Colonic mucosa (tissue), 4 donors: ENCODE results near the gene PCSK5. TPM values are rescaled to one million over a fixed set of nuclear protein-coding genes. Genes with fewer than 3 reads are reported as not detected.
A peak's percentile ranks its signal among the peaks of the same experiment; 100 is the strongest.
"Not testable (repeated sequence)": the region's sequence is repeated elsewhere in the genome, so short reads cannot be mapped to it uniquely, and the experiment has no call there.

Experiments
- DNase-seq: peaks from one replicate; pipeline ENCODE4 v3.0.0-alpha.2; 2020
- H3K27ac ChIP-seq: fragments of 200-600 bp; one replicate; pipeline ENCODE4 v1.8.0; 2021
- H3K27me3 ChIP-seq: fragments of 200-600 bp; one replicate; pipeline ENCODE4 v1.8.0; 2021
- H3K36me3 ChIP-seq: fragments of 200-600 bp; one replicate; pipeline ENCODE4 v1.8.0; 2021
- H3K4me1 ChIP-seq: fragments of 200-600 bp; one replicate; pipeline ENCODE4 v1.8.0; 2021; ENCODE audit warnings: mild to moderate bottlenecking
- H3K4me3 ChIP-seq: fragments of 200-600 bp; one replicate; pipeline ENCODE4 v1.8.0; 2021
- H3K9ac ChIP-seq, 2 donors: one replicate each; pipeline ENCODE4 v1.7.0; 2013; ENCODE audit warnings: control low read depth in 2 of 2, low read depth in 2 of 2, low read length in 2 of 2
- H3K9me3 ChIP-seq: fragments of 200-600 bp; one replicate; pipeline ENCODE4 v1.8.0; 2021
- intact Hi-C: fragments of 100-400 bp; cut with DNase I; formaldehyde crosslinking; loops from one replicate; pipeline ENCODE4 v1.14.1; 2022
- total RNA-seq, 2 donors: library from RNA; stranded (reverse); fragmentation: NEBNext Ultra II Directional in 1 of 2; extraction: Animal tissue kit (Norgen Biotek cat#: 25700) in 1 of 2; gene quantifications; one replicate each; pipeline ENCODE4 v1.2.1, GENCODE V29; 2021
- TF ChIP-seq, protein P1 (sequence below): fragments of 200-600 bp; IDR thresholded peaks from one replicate; pipeline ENCODE4 v1.8.0; 2022; ENCODE audit warnings: antibody characterized with exemption, mild to moderate bottlenecking
- donor health status: healthy.
- donor health status: DM: no; HTN: no; CAD: no.
- donor health status: DM: no; HTN: no; CAD: no.

Gene PCSK5
- total RNA-seq, 2 donors from 2014 or later, result 36.7 to 55.3 TPM

DNA sequence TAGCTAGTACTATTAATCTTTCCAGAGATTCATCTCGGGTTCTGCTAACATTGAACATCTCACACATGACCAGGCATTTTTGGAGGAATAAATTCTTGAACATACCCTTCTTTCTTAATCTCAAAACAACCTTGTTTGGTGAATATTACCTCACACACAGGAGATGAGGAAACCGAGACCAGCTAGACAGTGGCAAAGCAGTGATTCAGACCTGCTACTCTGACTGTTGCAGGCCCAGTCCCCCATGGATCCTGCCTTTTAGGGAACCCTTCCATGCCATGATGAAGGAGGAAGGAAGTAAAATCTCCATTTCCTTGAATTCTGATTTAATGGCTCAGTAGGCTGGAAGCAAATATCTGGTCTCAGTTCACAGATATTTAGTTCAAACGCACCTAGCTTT lies 2.6 kb downstream of the PCSK5 start:
- DNase-seq, result no peak
- Histone ChIP-seq H3K4me3 (peak overlapping the region; percentile 63), H3K9ac (peak overlapping the region in 1 of 2 donors; percentile 89), H3K27ac (no peak overlapping the region), H3K9me3 (no peaks in the 10 kb centered on the region), H3K27me3 (peaks cover 3% of the 10 kb centered on the region), H3K36me3 (no peaks in the 10 kb centered on the region), H3K4me1 (no peaks in the 10 kb centered on the region)
- TF ChIP-seq, protein P1, sequence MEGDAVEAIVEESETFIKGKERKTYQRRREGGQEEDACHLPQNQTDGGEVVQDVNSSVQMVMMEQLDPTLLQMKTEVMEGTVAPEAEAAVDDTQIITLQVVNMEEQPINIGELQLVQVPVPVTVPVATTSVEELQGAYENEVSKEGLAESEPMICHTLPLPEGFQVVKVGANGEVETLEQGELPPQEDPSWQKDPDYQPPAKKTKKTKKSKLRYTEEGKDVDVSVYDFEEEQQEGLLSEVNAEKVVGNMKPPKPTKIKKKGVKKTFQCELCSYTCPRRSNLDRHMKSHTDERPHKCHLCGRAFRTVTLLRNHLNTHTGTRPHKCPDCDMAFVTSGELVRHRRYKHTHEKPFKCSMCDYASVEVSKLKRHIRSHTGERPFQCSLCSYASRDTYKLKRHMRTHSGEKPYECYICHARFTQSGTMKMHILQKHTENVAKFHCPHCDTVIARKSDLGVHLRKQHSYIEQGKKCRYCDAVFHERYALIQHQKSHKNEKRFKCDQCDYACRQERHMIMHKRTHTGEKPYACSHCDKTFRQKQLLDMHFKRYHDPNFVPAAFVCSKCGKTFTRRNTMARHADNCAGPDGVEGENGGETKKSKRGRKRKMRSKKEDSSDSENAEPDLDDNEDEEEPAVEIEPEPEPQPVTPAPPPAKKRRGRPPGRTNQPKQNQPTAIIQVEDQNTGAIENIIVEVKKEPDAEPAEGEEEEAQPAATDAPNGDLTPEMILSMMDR, result no peak
- intact Hi-C loops, result loop anchor here (5.0 to 10.0 kb wide), 2 partner anchors 69 to 262 kb away; no protein-coding TSS in a partner anchor

DNA sequence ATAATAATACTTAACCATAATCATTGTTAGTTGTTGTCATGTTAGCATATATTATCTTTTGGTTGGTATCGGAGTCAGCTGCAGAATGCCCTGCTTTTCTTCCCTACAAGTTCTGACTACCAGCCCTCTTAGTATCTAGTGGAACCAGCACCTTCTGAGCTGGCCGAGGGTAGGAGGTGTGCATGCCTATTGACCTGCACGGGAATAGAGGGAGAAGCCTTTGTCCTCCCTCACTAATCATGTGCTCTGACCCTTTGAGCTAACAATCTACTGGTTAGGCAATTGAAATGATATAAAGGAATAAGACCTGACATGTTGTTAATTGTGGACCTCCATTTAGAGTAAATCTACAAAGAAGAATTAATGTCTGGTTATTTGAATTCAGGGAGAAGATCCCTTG lies 4.1 kb downstream of the PCSK5 start:
- no peak for DNase-seq
- Histone ChIP-seq H3K36me3 (no peaks in the 10 kb centered on the region), H3K4me3 (no peak overlapping the region), H3K9me3 (no peaks in the 10 kb centered on the region), H3K27me3 (peaks cover 4% of the 10 kb centered on the region), H3K27ac (no peak overlapping the region), H3K9ac (no peak overlapping the region), H3K4me1 (no peaks in the 10 kb centered on the region)
- TF ChIP-seq, protein P1, result no peak
- intact Hi-C loops, result loop anchor here (5.0 to 10.0 kb wide), 2 partner anchors 68 to 260 kb away; no protein-coding TSS in a partner anchor

DNA sequence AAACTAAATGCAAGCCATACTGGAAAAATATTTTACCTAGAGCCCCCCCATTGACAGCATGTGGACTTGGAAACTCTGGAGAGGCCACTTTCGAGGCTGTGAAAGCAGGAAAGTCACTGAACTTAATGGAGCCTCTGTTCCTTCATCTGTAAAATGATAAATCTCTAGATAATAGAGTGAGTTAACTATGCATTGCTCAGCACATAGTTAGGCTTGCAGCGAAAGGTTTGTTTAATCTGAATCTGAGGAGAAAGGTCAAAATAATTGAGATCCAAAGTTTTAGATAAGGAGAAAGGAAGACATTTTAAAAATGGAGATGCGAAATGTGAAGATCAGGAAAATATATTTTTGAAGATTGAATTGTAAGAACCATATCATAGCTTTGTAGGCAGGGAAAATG lies 4.6 kb downstream of the PCSK5 start:
- Histone ChIP-seq H3K4me3 (no peak overlapping the region), H3K36me3 (no peaks in the 10 kb centered on the region), H3K9me3 (no peaks in the 10 kb centered on the region), H3K9ac (no peak overlapping the region), H3K4me1 (no peaks in the 10 kb centered on the region), H3K27ac (no peak overlapping the region), H3K27me3 (peaks cover 4% of the 10 kb centered on the region)
- TF ChIP-seq, protein P1, result no peak
- intact Hi-C loops, result loop anchor here (10.0 kb wide), 1 partner anchor 260 kb away; no protein-coding TSS in a partner anchor
- no peak for DNase-seq

DNA sequence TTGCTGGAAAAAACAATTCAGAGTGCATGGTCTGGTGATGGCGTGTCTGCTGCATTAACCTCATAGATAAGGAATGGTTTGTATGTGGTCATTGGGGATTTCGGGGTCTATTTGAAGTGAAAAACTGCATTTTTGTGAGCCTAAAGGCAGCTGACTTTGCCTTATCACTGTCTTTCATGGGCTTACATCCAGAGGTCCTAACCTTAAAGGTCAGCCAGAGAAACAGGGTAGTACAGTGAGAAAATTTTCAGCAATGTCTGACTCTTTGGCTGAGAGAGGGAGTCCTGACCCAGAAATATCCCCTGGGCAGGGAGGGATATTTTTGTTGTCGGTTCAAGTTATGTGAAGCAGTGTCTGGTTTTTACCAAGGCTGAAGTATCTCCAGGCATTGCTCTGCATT lies 5.7 kb downstream of the PCSK5 start:
- no peaks in the 10 kb centered on the region for H3K4me1 ChIP-seq
- H3K4me3 ChIP-seq, result no peak overlapping the region
- TF ChIP-seq, protein P1, result no peak
- DNase-seq, result no peak
- peaks cover 4% of the 10 kb centered on the region for H3K27me3 ChIP-seq
- H3K36me3 ChIP-seq, result no peaks in the 10 kb centered on the region
- no peaks in the 10 kb centered on the region for H3K9me3 ChIP-seq
- no peak overlapping the region for H3K27ac ChIP-seq
- no peak overlapping the region for H3K9ac ChIP-seq
- intact Hi-C loops, result loop anchor here (10.0 kb wide), 1 partner anchor 259 kb away; no protein-coding TSS in a partner anchor

DNA sequence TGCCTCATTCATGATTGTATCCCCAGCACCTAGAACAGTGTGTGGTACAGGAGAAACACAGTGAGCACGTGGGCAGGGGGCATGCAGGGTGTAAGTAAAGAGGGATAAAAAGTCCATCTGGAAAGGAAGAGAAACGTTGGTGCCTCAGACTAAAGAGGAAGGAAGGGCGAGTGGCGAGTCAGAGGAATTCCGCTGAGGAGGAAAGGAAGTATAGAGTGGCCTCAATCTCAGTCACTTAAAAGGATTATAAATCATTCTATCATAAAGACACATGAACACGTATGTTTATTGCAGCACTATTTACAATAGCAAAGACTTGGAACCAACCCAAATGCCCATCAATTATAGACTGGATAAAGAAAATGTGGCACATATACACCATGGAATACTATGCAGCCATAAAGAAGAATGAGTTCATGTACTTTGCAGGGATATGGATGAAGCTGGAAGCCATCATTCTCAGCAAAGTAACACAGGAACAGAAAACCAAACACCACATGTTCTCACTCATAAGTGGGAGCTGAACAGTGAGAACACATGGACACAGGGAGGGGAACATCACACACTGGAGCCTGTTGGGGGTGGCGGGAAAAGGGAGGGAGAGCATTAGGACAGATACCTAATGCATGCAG lies 10.5 kb downstream of the PCSK5 start:
- H3K4me3 ChIP-seq, H3K27me3 ChIP-seq, intact Hi-C loops, DNase-seq, H3K27ac ChIP-seq, H3K36me3 ChIP-seq, H3K4me1 ChIP-seq, H3K9ac ChIP-seq, H3K9me3 ChIP-seq: not testable (repeated sequence)

DNA sequence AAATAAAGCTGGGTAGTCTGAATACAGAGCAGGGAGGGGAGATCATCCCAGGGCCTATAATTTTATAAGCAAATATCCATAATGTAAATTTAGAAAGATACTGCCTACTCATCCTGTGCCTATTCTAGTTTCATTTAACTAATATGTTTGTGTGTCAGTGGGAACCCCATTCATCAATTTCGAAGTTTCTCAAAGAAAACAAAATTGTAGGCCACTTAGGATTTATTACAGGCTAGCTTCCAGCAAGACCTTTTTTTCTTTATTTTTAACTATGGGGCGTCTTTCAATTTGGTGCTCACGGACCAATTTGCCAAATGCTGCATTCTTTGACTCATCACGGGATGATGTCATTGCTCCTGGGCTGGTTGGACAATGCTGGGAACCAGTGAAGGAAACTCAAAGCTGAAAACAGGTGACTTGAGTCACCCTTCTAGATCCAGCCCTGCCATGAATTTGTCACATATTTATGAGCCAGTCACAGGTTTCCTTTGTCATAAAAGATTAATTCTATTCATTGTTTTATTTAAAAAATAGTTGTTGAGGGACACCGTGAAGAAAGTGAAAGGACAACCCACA lies 13.4 kb downstream of the PCSK5 start:
- H3K27me3 ChIP-seq, result no peaks in the 10 kb centered on the region
- intact Hi-C loops, result no loop called here

More for the DNA sequence above, 13.4 kb downstream of the PCSK5 start:
- no peaks in the 10 kb centered on the region for H3K9me3 ChIP-seq
- TF ChIP-seq, protein P1, result no peak
- H3K27ac ChIP-seq, result no peak overlapping the region
- H3K9ac ChIP-seq, result no peak overlapping the region
- no peaks in the 10 kb centered on the region for H3K4me1 ChIP-seq
- no peaks in the 10 kb centered on the region for H3K36me3 ChIP-seq
- no peak for DNase-seq
- H3K4me3 ChIP-seq, result no peak overlapping the region
